Esophagus squamous epithelium (tissue), 4 donors: Measurements from ENCODE around the gene SCT.

Source experiments
- CTCF ChIP-seq, 6 experiments: fragments of 450-650 bp in 4 of 6; fragments of 200-600 bp in 2 of 6; sonication (generic) in 2 of 6; IDR thresholded peaks; one replicate each; pipeline ENCODE4 v1.5.1; 2016 to 2019; ENCODE audit warnings: antibody characterized with exemption in 6 of 6, mild to moderate bottlenecking in 4 of 6, moderate library complexity in 4 of 6
- POLR2A ChIP-seq, 4 donors: fragments of 450-650 bp; IDR thresholded peaks; one replicate each; pipeline ENCODE4 v1.6.1; 2017; ENCODE audit warnings: antibody characterized with exemption in 4 of 4, mild to moderate bottlenecking in 4 of 4, moderate library complexity in 3 of 4

GRCh38 chr11:607971-608659, 18.9 kb downstream of the SCT start:
- no peak for TF ChIP-seq CTCF (IDR thresholded peaks at IDR 0.05)
- TF ChIP-seq POLR2A (IDR thresholded peaks at IDR 0.05): no peak
